EL (cell line): ENCODE data around the gene TCEAL5.
"Not testable (repeated sequence)": the region's sequence is repeated elsewhere in the genome, so short reads cannot be mapped to it uniquely, and the experiment has no call there.

Source experiments
- DNase-seq: peaks from one replicate; pipeline ENCODE4 v3.0.0-alpha.2; 2016

Gene TCEAL5

DNA sequence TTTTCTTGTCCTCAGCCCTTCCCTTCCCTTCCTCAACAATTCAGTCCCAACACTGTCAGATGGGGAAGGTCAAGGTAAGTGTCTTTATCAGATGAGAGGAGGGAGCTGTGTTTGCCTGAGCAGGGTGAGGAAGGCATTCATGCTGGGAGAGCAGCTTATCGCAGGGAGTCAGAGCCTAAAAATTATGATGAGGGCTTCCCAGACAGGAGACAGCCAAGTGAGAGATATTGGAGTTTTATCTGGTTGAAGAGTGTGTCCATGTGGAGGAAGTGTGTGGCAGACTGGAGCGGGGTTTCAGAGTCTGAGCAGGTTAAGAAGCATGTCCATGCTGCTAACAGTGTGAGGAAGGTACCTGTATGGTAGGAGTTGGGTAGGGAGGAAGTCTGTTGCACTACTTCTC is 43.3 kb downstream of the TCEAL5 start:
- DNase-seq: no peak

DNA sequence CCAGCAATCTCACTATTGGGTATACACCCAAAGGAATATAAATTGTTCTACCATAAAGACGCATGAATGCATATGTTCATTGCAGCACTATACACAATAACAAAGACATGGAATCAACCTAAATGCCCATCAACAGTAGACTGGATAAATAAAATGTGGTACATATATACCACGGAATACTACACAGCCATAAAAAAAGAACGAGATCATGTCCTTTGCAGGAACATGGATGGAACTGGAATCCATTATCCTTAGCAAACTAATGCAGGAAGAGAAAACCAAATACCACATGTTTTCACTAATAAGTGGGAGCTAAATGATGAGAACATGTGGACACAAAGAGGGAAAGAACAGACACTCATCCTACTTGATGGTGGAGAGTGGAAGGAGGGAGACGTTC is 50.6 kb downstream of the TCEAL5 start:
- not testable (repeated sequence) for DNase-seq
